GM06990 (cell line): Measurements from ENCODE around the gene CNTN1.

Experiments used
- DNase-seq: peaks from one replicate; pipeline ENCODE4 v3.0.0-alpha.2; 2011; ENCODE audit not compliant: insufficient read length; ENCODE audit errors: extremely low read depth
- H3K27me3 ChIP-seq: replicated peaks from 2 replicates; pipeline ENCODE4 v1.6.0; 2011; ENCODE audit warnings: low read length; ENCODE audit not compliant: control insufficient read depth, insufficient read depth
- H3K36me3 ChIP-seq: 2 replicates; pipeline ENCODE4 v1.5.1; 2011; ENCODE audit warnings: low read length; ENCODE audit not compliant: control insufficient read depth, insufficient read depth
- H3K4me3 ChIP-seq: replicated peaks from 2 replicates; pipeline ENCODE4 v1.5.1; 2011; ENCODE audit warnings: low read depth, mild to moderate bottlenecking, control low read depth, low read length
- TF ChIP-seq, protein P1 (sequence below): IDR thresholded peaks from 2 replicates; pipeline ENCODE4 v1.5.1; 2011; ENCODE audit warnings: low read length, control low read depth, mild to moderate bottlenecking, inconsistent platforms; ENCODE audit not compliant: insufficient read depth, poor library complexity, severe bottlenecking

Gene CNTN1

GRCh38 chr12:40691913-40692764 lies at the start of gene CNTN1:
TSS of gene CNTN1 (plus strand) at chr12:40692439.
- H3K4me3 ChIP-seq = no peak within 1 kb of the TSS
- peak; percentile 33 for DNase-seq

GRCh38 chr12:40643506-40643905 lies 48.7 kb upstream of the CNTN1 start:
- TF ChIP-seq, protein P1, sequence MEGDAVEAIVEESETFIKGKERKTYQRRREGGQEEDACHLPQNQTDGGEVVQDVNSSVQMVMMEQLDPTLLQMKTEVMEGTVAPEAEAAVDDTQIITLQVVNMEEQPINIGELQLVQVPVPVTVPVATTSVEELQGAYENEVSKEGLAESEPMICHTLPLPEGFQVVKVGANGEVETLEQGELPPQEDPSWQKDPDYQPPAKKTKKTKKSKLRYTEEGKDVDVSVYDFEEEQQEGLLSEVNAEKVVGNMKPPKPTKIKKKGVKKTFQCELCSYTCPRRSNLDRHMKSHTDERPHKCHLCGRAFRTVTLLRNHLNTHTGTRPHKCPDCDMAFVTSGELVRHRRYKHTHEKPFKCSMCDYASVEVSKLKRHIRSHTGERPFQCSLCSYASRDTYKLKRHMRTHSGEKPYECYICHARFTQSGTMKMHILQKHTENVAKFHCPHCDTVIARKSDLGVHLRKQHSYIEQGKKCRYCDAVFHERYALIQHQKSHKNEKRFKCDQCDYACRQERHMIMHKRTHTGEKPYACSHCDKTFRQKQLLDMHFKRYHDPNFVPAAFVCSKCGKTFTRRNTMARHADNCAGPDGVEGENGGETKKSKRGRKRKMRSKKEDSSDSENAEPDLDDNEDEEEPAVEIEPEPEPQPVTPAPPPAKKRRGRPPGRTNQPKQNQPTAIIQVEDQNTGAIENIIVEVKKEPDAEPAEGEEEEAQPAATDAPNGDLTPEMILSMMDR = no peak
- DNase-seq = no peak
- H3K4me3 ChIP-seq = no peak overlapping the region
- no peaks in the 10 kb centered on the region for H3K36me3 ChIP-seq
- H3K27me3 ChIP-seq = no peaks in the 10 kb centered on the region

More at GRCh38 chr12:40691913-40692764, at the start of gene CNTN1:
- Histone ChIP-seq H3K27me3 (no peaks in the 10 kb centered on the region; the same call in 1 of the 2 replicates), H3K36me3 (no peaks in the 10 kb centered on the region)
- TF ChIP-seq, protein P1 = no peak

GRCh38 chr12:40643976-40644375 lies 48.3 kb upstream of the CNTN1 start:
- no peaks in the 10 kb centered on the region for H3K36me3 ChIP-seq
- H3K27me3 ChIP-seq = no peaks in the 10 kb centered on the region
- H3K4me3 ChIP-seq = no peak overlapping the region
- TF ChIP-seq, protein P1 = no peak
- no peak for DNase-seq

DNA sequence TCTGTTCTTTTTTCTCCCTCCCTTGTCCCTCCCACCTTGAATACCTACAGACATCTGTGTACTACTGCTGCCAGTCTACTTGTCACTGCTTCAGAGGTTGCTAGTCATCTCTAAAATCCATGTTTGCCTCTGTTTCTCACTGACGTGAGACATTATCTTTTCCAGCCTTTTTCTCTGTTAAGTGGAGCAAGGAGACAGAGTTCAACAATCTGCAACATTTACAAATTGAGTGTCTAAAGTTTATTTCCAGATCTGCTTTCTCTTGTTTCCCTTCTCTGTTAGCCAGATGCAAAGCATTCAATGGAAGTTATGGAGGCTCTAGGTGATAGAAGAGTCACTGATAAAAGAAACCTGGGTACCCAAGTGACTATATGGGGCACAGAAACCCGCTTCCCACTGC lies 47.5 kb upstream of the CNTN1 start:
- DNase-seq = no peak

GRCh38 chr12:40645361-40645760 lies 46.9 kb upstream of the CNTN1 start:
- no peaks in the 10 kb centered on the region for H3K27me3 ChIP-seq
- TF ChIP-seq, protein P1 = no peak
- DNase-seq = no peak
- no peak overlapping the region for H3K4me3 ChIP-seq
- H3K36me3 ChIP-seq = no peaks in the 10 kb centered on the region

More for the DNA sequence above, 47.5 kb upstream of the CNTN1 start:
- TF ChIP-seq, protein P1 = no peak
- no peaks in the 10 kb centered on the region for H3K36me3 ChIP-seq
- no peaks in the 10 kb centered on the region for H3K27me3 ChIP-seq
- no peak overlapping the region for H3K4me3 ChIP-seq

GRCh38 chr12:40646456-40646855 lies 45.8 kb upstream of the CNTN1 start:
- no peaks in the 10 kb centered on the region for H3K36me3 ChIP-seq
- TF ChIP-seq, protein P1 = no peak
- H3K27me3 ChIP-seq = no peaks in the 10 kb centered on the region
- DNase-seq = no peak
- no peak overlapping the region for H3K4me3 ChIP-seq
